DMS153 treated with DMSO at 0.1 percent for 48 hours (cell line): Measurements from ENCODE around the gene LYPD6.
"Not testable (repeated sequence)": the region's sequence is repeated elsewhere in the genome, so short reads cannot be mapped to it uniquely, and the experiment has no call there.

ENCODE experiments used
- DNase-seq: peaks from one replicate; lab custom pipeline; 2025; ENCODE audit not compliant: unreplicated experiment; lab: John Stamatoyannopoulos, UW

LYPD6 gene

DNA sequence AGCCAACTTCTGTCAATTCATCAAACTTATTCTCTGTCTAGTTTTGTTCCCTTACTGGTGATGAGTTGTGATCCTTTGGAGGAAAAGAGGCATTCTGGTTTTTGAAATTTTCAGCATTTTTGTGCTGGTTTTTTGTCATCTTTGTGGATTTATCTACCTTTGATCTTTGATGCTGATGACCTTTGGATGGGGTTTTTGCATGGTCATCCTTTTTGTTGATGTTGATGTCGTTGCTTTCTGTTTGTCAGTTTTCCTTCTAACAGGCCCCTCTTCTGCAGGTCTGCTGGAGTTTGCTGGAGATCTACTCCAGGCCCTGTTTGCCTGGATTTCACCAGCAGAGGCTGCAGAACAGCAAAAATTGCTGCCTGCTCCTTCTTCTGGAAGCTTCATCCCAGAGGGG is 168.8 kb downstream of the LYPD6 start:
- DNase-seq: not testable (repeated sequence)

DNA sequence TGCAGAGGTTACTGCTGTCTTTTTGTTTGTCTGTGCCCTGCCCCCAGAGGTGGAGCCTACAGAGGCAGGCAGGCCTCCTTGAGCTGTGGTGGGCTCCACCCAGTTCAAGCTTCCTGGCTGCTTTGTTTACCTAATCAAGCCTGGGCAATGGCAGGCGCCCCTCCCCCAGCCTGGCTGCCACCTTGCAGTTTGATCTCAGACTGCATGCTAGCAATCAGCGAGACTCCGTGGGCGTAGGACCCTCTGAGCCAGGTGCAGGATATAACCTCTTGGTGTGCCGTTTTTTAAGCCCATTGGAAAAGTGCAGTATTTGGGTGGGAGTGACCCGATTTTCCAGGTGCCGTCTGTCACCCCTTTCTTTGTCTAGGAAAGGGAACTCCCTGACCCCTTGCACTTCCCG is 176.4 kb downstream of the LYPD6 start:
- not testable (repeated sequence) for DNase-seq

DNA sequence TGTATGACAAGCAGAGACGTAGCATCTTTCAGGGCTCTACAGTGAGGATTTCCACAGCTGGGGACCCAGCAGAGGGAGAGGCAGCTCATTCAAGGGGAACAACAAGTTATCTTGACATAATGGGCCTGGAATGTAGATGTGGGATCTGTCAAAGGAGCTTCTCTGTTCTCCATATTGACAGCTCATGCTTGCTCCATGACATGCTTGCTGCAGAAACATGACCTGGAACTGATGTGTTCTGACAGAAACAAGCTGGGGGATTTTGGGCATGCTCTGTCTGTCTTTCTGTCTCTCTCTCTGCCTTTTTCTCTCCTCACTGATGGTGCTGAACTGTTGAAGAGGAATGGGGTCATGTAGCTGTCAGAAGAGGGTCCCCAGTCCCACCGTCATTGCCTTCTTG is 177.6 kb downstream of the LYPD6 start:
- DNase-seq: no peak

DNA sequence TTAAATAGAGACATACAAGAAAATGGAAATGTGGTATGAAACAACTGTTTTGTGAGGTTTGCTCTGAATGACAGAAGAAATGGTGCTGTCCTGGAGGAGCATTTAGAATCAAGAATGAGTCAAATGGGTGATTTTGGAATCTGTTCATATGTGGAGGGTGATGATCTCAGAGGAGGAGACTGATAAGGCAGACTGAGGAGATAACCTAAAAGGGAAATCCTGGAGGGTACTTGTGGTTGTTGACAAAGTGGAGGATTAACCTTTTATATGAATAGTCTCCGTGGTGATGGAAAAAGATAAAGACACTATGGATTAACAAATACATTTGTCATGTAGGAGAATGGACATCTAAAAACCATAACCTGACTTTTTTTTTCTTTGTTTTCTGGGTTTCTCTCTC is 183.1 kb downstream of the LYPD6 start:
- DNase-seq: no peak
